Naive thymus-derived CD4-positive, alpha-beta T cell (primary cell): ENCODE data around the gene SMIM35. TPM values are rescaled to one million over a fixed set of nuclear protein-coding genes. Genes with fewer than 3 reads are reported as not detected.
A peak's percentile ranks its signal among the peaks of the same experiment; 100 is the strongest.

ENCODE experiments used
- ATAC-seq: fragments of 150-1000 bp; cut with Tn5 transposase; 2 replicates; pipeline ENCODE4 v1.10.0; 2021; ENCODE audit warnings: mild to moderate bottlenecking, moderate library complexity
- CTCF ChIA-PET: fragments of 350-600 bp; sonication (Branson Sonifier 250); formaldehyde crosslinking; loops from one replicate; lab custom pipeline; 2021; ENCODE audit warnings: antibody characterized with exemption; lab: Charles Lee
- POLR2A ChIA-PET: fragments of 350-600 bp; sonication (Branson Sonifier 250); formaldehyde crosslinking; loops from one replicate; lab custom pipeline; 2021; ENCODE audit warnings: antibody characterized with exemption, inconsistent platforms; lab: Charles Lee
- DNase-seq, 9 donors: peaks; one replicate each; pipeline versions ENCODE4 v3.0.0 to v3.0.0-alpha.2; 2020 to 2022; ENCODE audit warnings: mixed read lengths in 1 of 9
- H3K27ac ChIP-seq: one replicate; pipeline ENCODE4 v1.7.0; 2013; ENCODE audit warnings: mild to moderate bottlenecking, low read depth, low read length, moderate library complexity
- H3K27me3 ChIP-seq, 2 donors: one replicate each; pipeline ENCODE4 v1.7.0; 2013; ENCODE audit warnings: low read length in 2 of 2, mild to moderate bottlenecking in 2 of 2, moderate library complexity in 2 of 2; ENCODE audit not compliant: control insufficient read depth in 2 of 2, insufficient read depth in 2 of 2
- H3K36me3 ChIP-seq, 3 experiments: 1 replicate in 2 of 3; 2 replicates in 1 of 3; pipeline ENCODE4 v1.7.0; 2013; ENCODE audit warnings: low read length in 3 of 3, mild to moderate bottlenecking in 3 of 3, moderate library complexity in 1 of 3; ENCODE audit not compliant: insufficient read depth in 3 of 3, control insufficient read depth in 2 of 3
- H3K4me1 ChIP-seq, 2 donors: one replicate each; pipeline ENCODE4 v1.7.0; 2013; ENCODE audit warnings: low read length in 2 of 2, mild to moderate bottlenecking in 2 of 2, moderate library complexity in 1 of 2; ENCODE audit not compliant: control insufficient read depth in 2 of 2, insufficient read depth in 2 of 2
- H3K4me3 ChIP-seq: 2 replicates; pipeline ENCODE4 v1.7.0; 2013; ENCODE audit warnings: mild to moderate bottlenecking, low read length
- H3K9me3 ChIP-seq, 3 experiments: 1 replicate in 2 of 3; 2 replicates in 1 of 3; pipeline ENCODE4 v1.7.0; 2013; ENCODE audit warnings: low read length in 3 of 3; ENCODE audit not compliant: control insufficient read depth in 2 of 3
- H3K27ac Mint-ChIP-seq, 9 donors: one replicate each; pipeline ENCODE4 v1.8.0; 2020 to 2022; ENCODE audit warnings: mixed read lengths in 9 of 9, mild to moderate bottlenecking in 8 of 9, moderate library complexity in 5 of 9, inconsistent platforms in 2 of 9
- H3K27me3 Mint-ChIP-seq, 5 donors: one replicate each; pipeline ENCODE4 v1.8.0; 2021 to 2022; ENCODE audit warnings: mixed read lengths in 5 of 5, mild to moderate bottlenecking in 1 of 5
- H3K36me3 Mint-ChIP-seq, 5 donors: one replicate each; pipeline ENCODE4 v1.8.0; 2020 to 2022; ENCODE audit warnings: mixed read lengths in 5 of 5, mild to moderate bottlenecking in 3 of 5, inconsistent platforms in 1 of 5
- H3K4me1 Mint-ChIP-seq, 7 donors: one replicate each; pipeline ENCODE4 v1.8.0; 2020 to 2022; ENCODE audit warnings: mixed read lengths in 7 of 7, mild to moderate bottlenecking in 3 of 7, inconsistent platforms in 1 of 7
- H3K4me3 Mint-ChIP-seq, 10 donors: one replicate each; pipeline ENCODE4 v1.8.0; 2020 to 2022; ENCODE audit warnings: mild to moderate bottlenecking in 10 of 10, mixed read lengths in 10 of 10, moderate library complexity in 6 of 10, inconsistent platforms in 2 of 10
- H3K9me3 Mint-ChIP-seq, 11 donors: one replicate each; pipeline ENCODE4 v1.8.0; 2020 to 2022; ENCODE audit warnings: mixed read lengths in 11 of 11, mild to moderate bottlenecking in 4 of 11, inconsistent platforms in 1 of 11, moderate library complexity in 1 of 11
- intact Hi-C, 2 donors: fragments of 100-400 bp; cut with micrococcal nuclease; formaldehyde crosslinking; loops; one replicate each; pipeline ENCODE4 v1.15.1; 2023
- polyA plus RNA-seq, 2 donors: library from polyadenylated mRNA; unstranded; fragments of 300-500 nt; fragmentation: Illumina TruSeq; gene quantifications; one replicate each; pipeline ENCODE4 v1.2.3, GENCODE V29; 2021
- total RNA-seq, 6 experiments: library from RNA in 5 of 6; stranded (reverse) in 5 of 6; gene quantifications; 1 replicate in 5 of 6; 2 replicates in 1 of 6; pipeline ENCODE4 v1.2.3 and lab custom pipeline; 2021 to 2026

SMIM35 gene
- total and polyA plus RNA-seq, 7 experiments from 2014 or later: 0.11 to 0.60 (median 0.28) TPM; not detected in 3

DNA sequence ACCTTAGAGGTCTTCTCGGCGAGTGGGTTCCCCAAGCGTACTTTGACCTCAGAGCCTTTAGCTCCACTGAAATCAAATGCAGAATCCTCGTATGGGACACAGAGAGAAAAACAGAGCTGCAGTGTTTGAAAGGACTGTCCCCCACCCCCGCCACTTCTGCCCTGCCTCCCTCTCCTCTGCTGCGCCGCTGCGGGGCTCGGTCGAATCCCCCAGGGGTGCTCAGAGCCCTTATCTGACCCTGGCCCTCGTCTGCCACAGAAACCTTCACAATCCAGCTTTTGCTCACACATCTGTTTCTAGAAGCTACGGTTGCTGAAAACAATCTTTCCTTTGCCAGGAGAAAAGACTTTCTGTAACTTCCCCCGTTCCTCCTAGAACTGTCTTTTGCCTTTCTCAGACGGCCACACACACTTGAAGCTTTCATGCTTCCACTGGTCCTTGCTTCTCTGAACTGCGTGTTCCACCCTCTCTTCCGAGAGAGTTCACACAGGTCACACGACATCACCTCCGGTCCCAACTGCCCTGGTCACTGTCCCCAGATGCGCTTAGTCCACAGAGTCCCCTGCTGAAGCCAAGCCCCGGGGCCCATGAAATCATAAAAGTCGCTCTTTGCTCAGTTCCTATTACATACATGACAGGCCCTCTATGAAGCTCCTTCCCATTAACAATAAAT lies 3.7 kb downstream of the SMIM35 start:
- peaks cover 0 to 13% (median 0%) of the 10 kb centered on the region in 3 experiments for H3K9me3 ChIP-seq
- Mint-ChIP-seq H3K9me3 (peaks cover 0 to 20% (median 11%) of the 10 kb centered on the region in 11 donors), H3K4me3 (no peak overlapping the region), H3K27ac (peak overlapping the region in 1 of 9 donors; percentile 33), H3K27me3 (peaks cover 0 to 17% (median 5%) of the 10 kb centered on the region in 5 donors), H3K36me3 (peaks cover 0 to 8% (median 0%) of the 10 kb centered on the region in 5 donors), H3K4me1 (peaks cover 0 to 4% (median 0%) of the 10 kb centered on the region in 7 donors)
- POLR2A ChIA-PET: interaction anchor here (0.6 kb wide), 1 partner anchor 265 kb away, joined by 6 read pairs; no protein-coding TSS in a partner anchor
- ATAC-seq (no peak), DNase-seq (no peak)
- peaks cover 0 to 7% of the 10 kb centered on the region in 2 donors for H3K4me1 ChIP-seq
- H3K4me3 ChIP-seq: no peak overlapping the region
- no peak overlapping the region for H3K27ac ChIP-seq
- intact Hi-C loops: no loop called here
- CTCF ChIA-PET: no interaction called here
- no peaks in the 10 kb centered on the region for H3K27me3 ChIP-seq
- H3K36me3 ChIP-seq: no peaks in the 10 kb centered on the region

DNA sequence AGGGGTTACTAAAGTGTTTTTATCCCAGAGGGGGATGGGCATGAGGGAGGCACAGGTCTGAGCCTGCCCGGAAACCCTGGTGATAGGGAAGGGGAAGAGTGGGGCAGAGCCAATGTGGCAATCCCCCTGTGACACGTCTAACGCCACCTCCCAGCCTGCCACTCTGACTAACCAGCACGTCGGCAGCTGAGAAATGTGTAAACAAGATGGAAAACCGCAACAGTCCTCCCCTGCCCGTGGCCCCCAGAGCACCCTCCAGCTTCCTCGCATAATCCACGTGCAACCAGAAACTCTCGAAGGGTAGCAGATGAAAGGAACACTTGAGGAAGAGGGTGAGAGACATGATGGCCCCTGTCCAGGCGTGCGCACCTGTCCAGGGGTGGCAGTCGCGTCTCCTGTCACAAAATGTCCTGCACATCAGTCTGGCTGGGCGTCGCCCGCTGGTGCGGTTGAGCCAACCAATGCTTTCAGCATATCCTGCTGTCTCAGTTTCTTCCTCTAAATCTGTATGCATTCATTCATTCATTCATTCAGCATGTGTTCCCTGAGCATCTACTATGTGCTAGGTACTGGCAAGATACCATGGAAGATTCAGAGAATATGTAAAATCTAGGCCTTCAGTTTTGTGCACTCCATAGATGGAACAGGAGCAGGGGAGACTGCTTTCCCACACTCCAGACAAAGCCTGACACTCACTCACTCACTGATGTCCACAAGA lies 5.4 kb downstream of the SMIM35 start:
- no peak for DNase-seq
- Mint-ChIP-seq H3K27ac (no peak overlapping the region), H3K27me3 (peaks cover 0 to 9% (median 6%) of the 10 kb centered on the region in 5 donors), H3K4me1 (peaks cover 0 to 4% (median 0%) of the 10 kb centered on the region in 7 donors), H3K36me3 (no peaks in the 10 kb centered on the region), H3K4me3 (no peak overlapping the region), H3K9me3 (peaks cover 0 to 6% (median 1%) of the 10 kb centered on the region in 11 donors)
- Histone ChIP-seq H3K27me3 (no peaks in the 10 kb centered on the region), H3K4me3 (no peak overlapping the region), H3K27ac (no peak overlapping the region), H3K4me1 (peaks cover 0 to 7% of the 10 kb centered on the region in 2 donors), H3K9me3 (no peaks in the 10 kb centered on the region), H3K36me3 (no peaks in the 10 kb centered on the region)
- ATAC-seq: peak; percentile 49
- intact Hi-C loops: no loop called here
- ChIA-PET CTCF (no interaction called here), POLR2A (no interaction called here)

DNA sequence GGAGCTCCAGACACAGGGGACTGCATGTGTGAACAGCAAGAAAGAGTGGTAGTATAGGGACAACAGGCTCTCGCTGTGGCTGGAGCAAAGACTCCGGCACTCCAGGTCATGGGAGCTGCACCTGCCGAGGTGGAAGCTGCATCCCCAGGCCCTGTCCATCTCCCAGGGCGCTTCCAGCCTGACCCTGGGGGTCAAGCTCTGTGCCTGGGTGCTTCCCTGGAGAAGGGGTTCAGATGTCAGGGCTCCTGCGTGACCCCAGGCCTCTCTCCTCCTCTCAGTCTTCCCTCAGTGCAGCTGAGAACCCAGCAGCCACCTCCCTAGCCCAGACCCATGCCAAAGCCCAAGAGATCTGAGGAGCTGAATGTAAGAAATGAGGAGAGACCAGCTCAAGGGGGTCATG lies 6.5 kb downstream of the SMIM35 start:
- Mint-ChIP-seq H3K9me3 (no peaks in the 10 kb centered on the region), H3K27ac (no peak overlapping the region), H3K4me3 (no peak overlapping the region), H3K36me3 (no peaks in the 10 kb centered on the region), H3K27me3 (peaks cover 0 to 9% (median 6%) of the 10 kb centered on the region in 5 donors), H3K4me1 (peaks cover 0 to 4% (median 0%) of the 10 kb centered on the region in 7 donors)
- Histone ChIP-seq H3K36me3 (no peaks in the 10 kb centered on the region), H3K27me3 (no peaks in the 10 kb centered on the region), H3K4me3 (no peak overlapping the region), H3K27ac (no peak overlapping the region), H3K9me3 (no peaks in the 10 kb centered on the region), H3K4me1 (peaks cover 0 to 7% of the 10 kb centered on the region in 2 donors)
- DNase-seq (no peak), ATAC-seq (no peak)
- ChIA-PET CTCF (interaction anchor here (0.5 kb wide), 1 partner anchor 34 kb away, joined by 5 read pairs; no protein-coding TSS in a partner anchor), POLR2A (no interaction called here)
- intact Hi-C loops: no loop called here

DNA sequence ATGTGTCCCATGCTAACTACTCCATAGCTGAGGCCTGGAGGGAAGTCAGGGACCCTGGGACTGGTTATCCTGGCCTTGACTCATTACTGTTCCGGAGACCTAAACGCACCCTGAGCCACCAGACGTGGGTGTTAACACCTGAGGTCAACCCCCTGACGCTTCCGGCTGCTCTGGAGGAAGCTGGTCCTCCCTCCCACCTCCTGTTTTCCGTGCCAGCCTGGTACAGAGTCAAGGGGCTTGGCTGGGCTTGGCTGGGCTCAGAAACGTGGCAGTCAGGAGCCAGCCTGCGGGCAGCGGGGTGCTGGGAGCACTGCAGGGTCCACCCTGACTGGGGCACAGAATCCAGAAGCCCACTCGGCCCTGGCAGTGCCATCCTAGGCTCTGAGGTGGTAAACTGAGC lies 7.3 kb downstream of the SMIM35 start:
- ChIA-PET POLR2A (interaction anchor here (0.6 kb wide), 1 partner anchor 25 kb away, joined by 3 read pairs; no protein-coding TSS in a partner anchor), CTCF (no interaction called here)
- Histone ChIP-seq H3K4me3 (no peak overlapping the region), H3K36me3 (no peaks in the 10 kb centered on the region), H3K27ac (no peak overlapping the region), H3K9me3 (no peaks in the 10 kb centered on the region), H3K4me1 (peaks cover 0 to 7% of the 10 kb centered on the region in 2 donors), H3K27me3 (no peaks in the 10 kb centered on the region)
- no peak overlapping the region for H3K27ac Mint-ChIP-seq
- H3K9me3 Mint-ChIP-seq: no peaks in the 10 kb centered on the region
- peaks cover 0 to 4% (median 0%) of the 10 kb centered on the region in 7 donors for H3K4me1 Mint-ChIP-seq
- H3K36me3 Mint-ChIP-seq: no peaks in the 10 kb centered on the region
- peaks cover 0 to 9% (median 6%) of the 10 kb centered on the region in 5 donors for H3K27me3 Mint-ChIP-seq
- DNase-seq (no peak), ATAC-seq (no peak)
- H3K4me3 Mint-ChIP-seq: no peak overlapping the region
- intact Hi-C loops: no loop called here

DNA sequence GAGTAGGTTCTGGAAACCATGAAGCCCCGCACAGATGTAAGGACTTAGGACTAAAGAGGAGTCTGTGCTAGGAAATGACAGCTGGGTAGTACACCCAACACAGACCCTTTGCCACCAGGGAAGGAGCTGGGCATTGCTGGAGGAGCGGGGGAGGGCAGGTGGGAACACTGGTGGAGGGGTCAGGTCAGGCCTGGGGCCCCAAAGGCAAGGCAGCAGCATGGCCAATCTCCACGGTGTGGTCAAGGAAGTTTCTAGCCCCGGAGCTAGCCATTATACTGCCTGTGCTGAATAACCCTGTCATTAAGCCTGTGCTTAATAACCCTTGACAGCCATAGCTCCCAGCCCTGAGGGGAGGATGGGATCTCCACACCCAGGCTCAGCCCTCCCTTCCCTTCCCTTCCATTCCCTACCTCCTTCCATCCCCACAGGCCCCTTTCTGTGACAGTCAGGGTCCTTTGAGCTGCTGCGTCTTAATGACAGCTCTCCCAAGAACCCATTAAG lies 7.8 kb downstream of the SMIM35 start:
- intact Hi-C loops: no loop called here

DNA sequence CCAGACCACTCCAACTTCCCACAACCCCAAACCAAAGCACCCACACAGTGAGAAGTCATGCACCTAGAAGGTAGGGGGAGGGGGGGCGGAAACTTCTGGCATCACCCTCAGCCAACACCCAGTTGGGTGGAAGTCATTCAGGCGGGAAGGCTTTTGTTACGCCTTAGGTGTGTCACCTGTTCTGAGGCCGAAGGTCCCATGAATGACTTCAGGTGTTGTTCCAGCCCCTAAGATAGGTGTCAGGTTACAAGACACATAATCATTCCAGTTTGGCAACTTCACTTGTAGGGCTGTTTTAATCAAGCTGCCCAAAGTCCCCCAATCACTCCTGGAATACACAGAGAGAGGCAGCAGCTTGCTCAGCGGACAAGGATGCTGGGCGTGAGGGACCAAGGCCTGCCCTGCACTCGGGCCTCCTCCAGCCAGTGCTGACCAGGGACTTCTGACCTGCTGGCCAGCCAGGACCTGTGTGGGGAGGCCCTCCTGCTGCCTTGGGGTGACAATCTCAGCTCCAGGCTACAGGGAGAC lies 9.9 kb downstream of the SMIM35 start, which contains the start of gene TMPRSS4:
TMPRSS4 (plus strand) TSS at position 325 of the 528 bp plus-strand sequence. CDS start 225 bp downstream, outside the sequence.
- Histone ChIP-seq H3K27ac (no peak within 1 kb of the TSS), H3K27me3 (no peaks in the 10 kb centered on the region), H3K4me1 (peaks cover 0 to 7% of the 10 kb centered on the region in 2 donors), H3K36me3 (no peaks in the 10 kb centered on the region), H3K9me3 (no peaks in the 10 kb centered on the region), H3K4me3 (no peak within 1 kb of the TSS)
- intact Hi-C loops: no loop called here
- no peak within 1 kb of the TSS for H3K27ac Mint-ChIP-seq
- ATAC-seq: no peak
- CTCF ChIA-PET: no interaction called here
- peaks cover 0 to 20% (median 6%) of the 10 kb centered on the region in 5 donors for H3K27me3 Mint-ChIP-seq
- DNase-seq: no peak
- H3K36me3 Mint-ChIP-seq: no peaks in the 10 kb centered on the region
- POLR2A ChIA-PET: no interaction called here
- H3K4me3 Mint-ChIP-seq: no peak within 1 kb of the TSS
- peaks cover 0 to 1% (median 0%) of the 10 kb centered on the region in 11 donors for H3K9me3 Mint-ChIP-seq
- peaks cover 0 to 4% (median 0%) of the 10 kb centered on the region in 7 donors for H3K4me1 Mint-ChIP-seq

More for the DNA sequence above, 7.8 kb downstream of the SMIM35 start:
- Histone ChIP-seq H3K4me1 (peaks cover 0 to 7% of the 10 kb centered on the region in 2 donors), H3K27me3 (no peaks in the 10 kb centered on the region), H3K9me3 (no peaks in the 10 kb centered on the region), H3K36me3 (no peaks in the 10 kb centered on the region), H3K27ac (no peak overlapping the region), H3K4me3 (no peak overlapping the region)
- peaks cover 0 to 4% (median 0%) of the 10 kb centered on the region in 7 donors for H3K4me1 Mint-ChIP-seq
- no peaks in the 10 kb centered on the region for H3K9me3 Mint-ChIP-seq
- ChIA-PET POLR2A (interaction anchor here (0.6 kb wide), 1 partner anchor 25 kb away, joined by 3 read pairs; no protein-coding TSS in a partner anchor), CTCF (interaction anchor here (0.6 to 0.7 kb wide), 2 partner anchors 66 to 798 kb away, joined by 3 to 4 read pairs; no protein-coding TSS in a partner anchor)
- H3K36me3 Mint-ChIP-seq: no peaks in the 10 kb centered on the region
- H3K27me3 Mint-ChIP-seq: peaks cover 0 to 9% (median 6%) of the 10 kb centered on the region in 5 donors
- DNase-seq (no peak), ATAC-seq (no peak)
- H3K4me3 Mint-ChIP-seq: no peak overlapping the region
- H3K27ac Mint-ChIP-seq: no peak overlapping the region
